ENCODE data around the gene LRP1B.

Gene LRP1B

DNA sequence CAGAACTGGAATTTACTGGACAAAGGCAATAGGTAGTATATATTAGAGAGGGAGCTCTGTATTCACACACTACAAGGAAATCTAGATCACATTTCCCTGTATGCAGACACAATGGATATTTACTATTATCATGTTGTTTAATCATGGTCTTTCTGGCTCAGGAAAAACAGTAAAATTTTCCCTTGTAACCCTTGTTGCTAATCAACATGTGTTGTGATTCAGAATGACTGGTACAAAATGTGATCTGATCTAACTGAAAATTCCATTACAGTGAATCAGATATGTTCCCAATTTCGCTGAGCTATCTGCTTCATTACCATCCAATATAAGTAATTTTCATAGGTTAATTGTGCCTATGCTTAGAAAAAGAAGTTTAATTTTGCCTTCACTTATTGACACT is 1109.7 kb downstream of the LRP1B start:
- DNase-seq (ENCODE audit: low read depth) = peak; percentile 66
- H3K4me3 ChIP-seq (ENCODE audit: low read length) = no peak overlapping the region
- TF ChIP-seq, protein P1, sequence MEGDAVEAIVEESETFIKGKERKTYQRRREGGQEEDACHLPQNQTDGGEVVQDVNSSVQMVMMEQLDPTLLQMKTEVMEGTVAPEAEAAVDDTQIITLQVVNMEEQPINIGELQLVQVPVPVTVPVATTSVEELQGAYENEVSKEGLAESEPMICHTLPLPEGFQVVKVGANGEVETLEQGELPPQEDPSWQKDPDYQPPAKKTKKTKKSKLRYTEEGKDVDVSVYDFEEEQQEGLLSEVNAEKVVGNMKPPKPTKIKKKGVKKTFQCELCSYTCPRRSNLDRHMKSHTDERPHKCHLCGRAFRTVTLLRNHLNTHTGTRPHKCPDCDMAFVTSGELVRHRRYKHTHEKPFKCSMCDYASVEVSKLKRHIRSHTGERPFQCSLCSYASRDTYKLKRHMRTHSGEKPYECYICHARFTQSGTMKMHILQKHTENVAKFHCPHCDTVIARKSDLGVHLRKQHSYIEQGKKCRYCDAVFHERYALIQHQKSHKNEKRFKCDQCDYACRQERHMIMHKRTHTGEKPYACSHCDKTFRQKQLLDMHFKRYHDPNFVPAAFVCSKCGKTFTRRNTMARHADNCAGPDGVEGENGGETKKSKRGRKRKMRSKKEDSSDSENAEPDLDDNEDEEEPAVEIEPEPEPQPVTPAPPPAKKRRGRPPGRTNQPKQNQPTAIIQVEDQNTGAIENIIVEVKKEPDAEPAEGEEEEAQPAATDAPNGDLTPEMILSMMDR (conservative IDR thresholded peaks at IDR 0.05; ENCODE audit: low read depth, low read length) = no peak

DNA sequence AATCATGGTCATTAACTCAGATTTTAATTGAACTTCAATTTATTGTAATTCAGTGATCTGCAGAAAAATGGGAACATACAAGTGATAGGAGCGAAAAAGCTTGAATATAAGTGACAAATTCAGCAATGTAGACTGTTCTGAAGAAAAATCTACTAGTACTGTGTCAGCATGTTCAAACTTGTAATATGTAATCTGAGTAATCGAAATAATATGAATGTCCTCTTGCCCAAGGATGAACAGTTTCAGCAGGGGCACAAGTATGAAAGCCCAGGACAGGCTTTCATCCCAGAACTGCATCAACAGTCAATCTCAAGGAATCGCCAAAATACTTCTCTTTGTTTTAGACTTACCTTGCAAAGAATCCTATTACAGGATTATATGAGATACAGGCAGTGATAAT is 1110.5 kb downstream of the LRP1B start:
- no peak overlapping the region for H3K4me3 ChIP-seq (ENCODE audit: low read length)
- TF ChIP-seq, protein P1 (conservative IDR thresholded peaks at IDR 0.05; ENCODE audit: low read depth, low read length) = no peak
- DNase-seq (ENCODE audit: low read depth) = no peak

DNA sequence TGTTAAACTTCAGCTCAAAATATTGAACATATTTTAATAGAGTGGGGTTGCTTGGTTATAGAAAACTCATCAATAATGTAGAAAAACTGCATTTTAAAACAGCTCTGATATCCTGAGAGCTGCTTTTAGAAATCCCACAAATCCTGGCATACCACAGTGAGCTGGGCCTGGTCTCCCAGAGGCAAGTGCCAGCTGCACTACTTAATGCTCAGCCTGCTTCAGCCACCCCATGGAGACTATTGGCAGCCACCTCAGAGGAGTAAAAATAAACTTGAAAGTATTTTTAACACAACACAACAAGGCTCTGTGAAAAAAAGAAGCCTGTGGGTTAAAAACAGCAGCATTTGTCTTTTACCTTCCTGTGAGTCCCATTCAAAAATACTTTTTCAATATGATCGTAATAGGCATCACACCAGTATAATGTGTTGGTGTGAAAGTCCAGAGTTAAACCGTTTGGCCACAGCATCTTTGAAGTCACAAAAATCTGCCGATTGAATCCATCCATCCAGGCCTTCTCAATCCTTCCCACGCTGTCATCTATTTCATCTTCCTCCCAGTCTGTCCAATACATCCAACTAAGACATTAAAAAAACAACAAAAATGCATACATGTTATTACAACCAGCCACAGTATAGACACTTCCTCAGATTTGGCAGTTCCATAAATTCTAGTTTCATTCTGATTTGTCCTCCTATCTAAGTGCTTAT is 1115.3 kb downstream of the LRP1B start:
- TF ChIP-seq, protein P1 (conservative IDR thresholded peaks at IDR 0.05; ENCODE audit: low read depth, low read length) = no peak
- H3K4me3 ChIP-seq (ENCODE audit: low read length) = no peak overlapping the region
- no peak for DNase-seq (ENCODE audit: low read depth)

DNA sequence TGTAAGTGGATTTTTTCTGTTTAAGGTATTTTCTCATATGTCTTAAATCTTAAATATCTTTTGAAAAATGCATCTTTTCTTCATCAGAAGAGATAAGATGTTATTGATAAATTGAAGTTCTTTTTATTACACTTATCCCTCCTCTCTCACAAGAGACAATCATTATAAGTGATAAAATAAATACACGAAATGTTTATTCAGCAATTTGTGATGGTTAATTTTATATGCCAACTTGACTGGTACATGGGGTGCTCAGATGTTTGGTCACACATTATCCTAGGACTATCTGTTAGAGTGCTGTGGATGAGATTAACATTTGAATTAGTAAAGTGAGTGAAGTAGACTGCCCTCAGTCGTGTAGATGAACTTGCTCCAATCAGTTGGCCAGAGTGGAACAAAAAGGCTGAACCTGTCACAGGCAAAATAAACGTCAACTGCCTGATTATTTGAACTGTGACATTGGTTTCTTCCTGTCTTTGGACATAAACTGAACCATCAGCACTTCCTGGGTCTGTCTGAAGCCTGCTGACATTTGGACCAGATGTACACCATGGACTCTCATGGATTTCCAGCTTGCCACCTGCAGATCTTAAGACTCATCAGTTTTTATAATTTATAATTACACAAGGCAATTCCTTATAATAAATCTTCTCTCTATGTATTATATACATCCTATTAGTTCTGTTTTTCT is 1126.7 kb downstream of the LRP1B start:
- H3K4me3 ChIP-seq (ENCODE audit: low read length) = no peak overlapping the region
- TF ChIP-seq, protein P1 (conservative IDR thresholded peaks at IDR 0.05; ENCODE audit: low read depth, low read length) = no peak
- no peak for DNase-seq (ENCODE audit: low read depth)

DNA sequence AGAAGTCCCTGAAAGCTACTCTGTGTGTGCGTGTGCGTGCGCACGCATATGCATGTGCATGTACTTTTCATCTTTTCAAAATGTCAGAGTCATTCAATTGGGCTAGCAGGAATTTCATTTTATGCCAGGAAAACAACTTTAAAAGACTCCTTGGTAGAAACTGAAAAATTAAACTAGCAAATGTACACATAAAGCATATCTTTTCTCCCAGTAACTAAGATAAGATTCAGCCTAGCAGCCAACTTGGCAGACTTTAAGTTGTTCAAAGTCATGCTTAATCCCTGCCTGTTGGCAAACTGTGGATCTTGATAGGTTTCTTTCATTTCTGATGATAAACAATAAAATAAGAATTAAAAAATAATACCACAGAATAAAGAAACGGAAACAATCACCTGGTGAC is 1129.1 kb downstream of the LRP1B start:
- DNase-seq (ENCODE audit: low read depth) = no peak
- TF ChIP-seq, protein P1 (conservative IDR thresholded peaks at IDR 0.05; ENCODE audit: low read depth, low read length) = no peak
- H3K4me3 ChIP-seq (ENCODE audit: low read length) = no peak overlapping the region

DNA sequence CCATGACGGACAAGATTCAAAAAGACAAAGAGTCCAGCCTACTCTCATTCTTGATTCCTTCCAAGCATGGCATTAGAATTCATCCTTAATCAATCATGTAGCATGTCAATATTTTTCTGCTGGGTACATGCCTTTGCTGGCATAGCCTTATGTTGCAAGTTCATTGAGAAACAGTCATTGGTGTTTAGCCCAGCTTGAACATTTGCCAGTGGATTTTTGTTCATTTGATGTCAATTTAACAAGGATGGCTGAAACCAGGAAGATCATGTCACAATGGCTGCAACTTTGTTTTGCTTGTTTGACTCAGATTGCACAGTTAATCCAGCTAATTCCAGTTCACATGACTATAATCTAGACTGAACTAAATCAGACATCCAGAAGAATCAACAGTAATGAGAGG is 1132.2 kb downstream of the LRP1B start:
- TF ChIP-seq, protein P1 (conservative IDR thresholded peaks at IDR 0.05; ENCODE audit: low read depth, low read length) = no peak
- H3K4me3 ChIP-seq (ENCODE audit: low read length) = no peak overlapping the region
- no peak for DNase-seq (ENCODE audit: low read depth)

DNA sequence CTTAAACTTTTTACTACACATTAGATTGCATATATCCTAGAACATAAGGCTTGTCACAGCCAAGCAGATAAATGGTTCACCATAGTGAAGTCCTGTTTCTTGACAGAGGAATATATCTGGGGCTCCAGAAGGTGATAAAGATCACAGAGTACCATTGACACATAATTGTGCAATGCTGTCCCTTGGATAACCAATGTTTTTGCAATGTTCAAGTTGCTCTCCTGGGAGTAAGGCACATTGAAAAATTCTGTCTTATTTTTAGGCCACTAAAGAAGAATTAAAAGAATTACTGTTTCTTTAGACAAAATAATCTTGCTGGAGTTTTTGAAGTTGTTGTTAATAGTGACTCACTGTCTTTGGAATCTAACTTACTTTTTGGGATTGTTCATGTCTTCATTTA is 1132.8 kb downstream of the LRP1B start:
- H3K4me3 ChIP-seq (ENCODE audit: low read length) = no peak overlapping the region
- no peak for DNase-seq (ENCODE audit: low read depth)
- TF ChIP-seq, protein P1 (conservative IDR thresholded peaks at IDR 0.05; ENCODE audit: low read depth, low read length) = no peak
